Gastroesophageal sphincter (tissue), 3 donors: ENCODE measurements around the gene ADAMTS12.

Source experiments
- CTCF ChIP-seq, 4 experiments: fragments of 200-600 bp in 2 of 4; fragments of 450-650 bp in 2 of 4; sonication (generic) in 1 of 4; IDR thresholded peaks; one replicate each; pipeline ENCODE4 v1.5.1; 2017 to 2019; ENCODE audit warnings: antibody characterized with exemption in 4 of 4, mild to moderate bottlenecking in 2 of 4, moderate library complexity in 2 of 4
- EP300 ChIP-seq: sonication (generic); formaldehyde crosslinking; IDR thresholded peaks from one replicate; pipeline ENCODE4 v1.6.1; 2017; ENCODE audit warnings: antibody characterized with exemption, mild to moderate bottlenecking

- TF ChIP-seq EP300 (no peak), CTCF (IDR thresholded peaks at IDR 0.05) (no peak)
Measured at GRCh38 chr5:33827885-33828284, 63.9 kb downstream of the ADAMTS12 start.
